Ecto neural progenitor cell (in vitro differentiated cells): ENCODE results near the gene GBGT1.

ENCODE experiments used
- DNase-seq: peaks from one replicate; pipeline ENCODE4 v3.0.0-alpha.2; 2018; ENCODE audit warnings: low spot score

The GBGT1 gene

GRCh38 chr9:133143639-133144141 is 20.0 kb downstream of the GBGT1 start:
- no peak for DNase-seq

DNA sequence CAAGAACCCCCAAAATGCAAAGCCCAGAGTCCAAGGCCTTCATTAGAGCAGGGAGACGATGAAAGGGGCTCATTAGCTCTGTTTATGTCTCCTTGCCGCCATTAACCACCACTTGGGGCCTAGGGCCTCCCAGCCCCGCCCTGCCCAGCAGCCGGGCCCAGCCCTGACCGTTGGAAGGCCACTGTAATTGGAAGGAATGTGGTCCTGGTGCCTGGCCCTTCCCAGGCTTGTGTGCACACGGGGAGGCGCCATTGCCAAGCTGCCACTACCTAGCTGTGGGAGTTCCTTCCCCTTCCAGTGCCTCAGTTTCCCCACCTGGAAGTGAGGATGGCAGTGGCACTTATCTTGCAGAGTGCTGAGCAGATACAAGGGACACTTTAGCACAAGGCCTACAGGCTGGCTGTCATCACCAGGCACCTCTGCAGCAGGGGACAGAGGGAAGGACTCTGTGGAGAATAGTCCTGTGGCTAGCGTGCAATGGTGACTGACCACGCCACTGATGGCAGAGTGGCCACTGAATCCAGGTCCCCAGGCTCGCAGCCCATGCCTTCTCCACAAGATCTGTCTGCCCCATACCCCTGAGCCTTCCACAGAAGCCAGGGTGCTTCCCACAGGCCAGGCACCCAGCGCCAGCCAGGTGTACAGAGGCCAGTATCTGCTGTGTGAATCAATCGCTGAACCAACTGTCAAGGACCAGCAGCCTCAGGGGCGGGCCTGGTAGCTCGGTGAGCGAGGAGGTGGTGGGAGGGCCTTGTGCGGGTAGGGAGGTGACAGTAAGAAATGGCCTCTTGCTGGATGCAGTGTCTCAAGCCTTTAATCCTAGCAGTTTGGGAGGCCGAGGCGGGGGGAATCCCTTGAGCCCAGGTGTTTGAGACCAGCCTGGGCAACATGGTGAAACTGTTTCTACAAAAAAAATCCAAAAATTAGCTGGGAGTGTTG is 20.8 kb downstream of the GBGT1 start:
- no peak for DNase-seq

- DNase-seq, result no peak
These were observed 21.7 kb downstream of the GBGT1 start for GRCh38 chr9:133141833-133142595.

GRCh38 chr9:133140606-133141005 is 23.1 kb downstream of the GBGT1 start:
- DNase-seq, result no peak

- DNase-seq, result no peak
These were observed 23.6 kb downstream of the GBGT1 start for GRCh38 chr9:133140174-133140505.

DNA sequence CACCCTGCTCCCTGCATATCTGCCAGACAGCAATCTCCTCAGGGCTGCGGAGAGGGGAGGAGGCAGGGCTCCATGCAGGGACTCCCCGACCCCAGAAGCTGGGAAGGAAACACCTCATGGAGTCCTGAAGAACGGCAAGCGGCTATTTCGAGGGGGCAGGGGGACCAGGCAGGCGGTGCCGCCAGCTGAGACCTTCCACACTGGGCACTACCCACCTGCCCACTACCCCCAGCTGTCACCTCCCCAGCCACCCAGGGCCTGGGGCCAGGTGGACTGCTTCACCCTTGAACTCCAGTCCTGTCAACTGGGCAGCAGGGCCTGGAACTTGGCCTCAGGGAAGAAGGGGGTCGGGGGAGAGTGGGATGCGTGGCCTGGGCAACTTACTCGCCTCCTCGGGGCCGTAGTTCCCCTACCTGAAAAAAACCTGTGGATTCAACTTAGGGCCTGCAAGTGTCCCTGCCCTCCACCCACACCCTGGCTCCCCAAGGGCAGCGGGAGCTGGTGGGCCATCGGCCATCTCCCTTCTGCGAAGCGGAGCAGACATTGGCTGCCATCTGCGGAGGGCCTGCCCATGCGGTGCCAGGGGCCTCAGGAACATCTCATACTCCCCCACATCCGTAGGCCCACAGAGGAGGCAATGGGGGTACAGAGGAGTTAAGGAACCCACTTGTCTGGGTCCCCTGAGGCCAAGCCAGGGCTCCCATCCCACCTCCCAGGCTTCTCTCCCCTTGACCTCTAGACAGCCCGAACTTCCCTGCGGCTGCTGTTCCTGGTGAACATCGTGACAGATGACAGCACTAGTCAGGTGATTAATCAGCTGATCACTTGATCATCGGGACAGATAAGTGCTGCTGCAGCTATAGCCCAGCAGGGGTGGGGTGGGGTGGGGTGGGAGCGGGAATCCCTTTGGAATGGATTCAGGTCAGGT is 24.2 kb downstream of the GBGT1 start:
- no peak for DNase-seq

- no peak for DNase-seq
These were observed 26.1 kb downstream of the GBGT1 start for GRCh38 chr9:133137451-133138231.

DNA sequence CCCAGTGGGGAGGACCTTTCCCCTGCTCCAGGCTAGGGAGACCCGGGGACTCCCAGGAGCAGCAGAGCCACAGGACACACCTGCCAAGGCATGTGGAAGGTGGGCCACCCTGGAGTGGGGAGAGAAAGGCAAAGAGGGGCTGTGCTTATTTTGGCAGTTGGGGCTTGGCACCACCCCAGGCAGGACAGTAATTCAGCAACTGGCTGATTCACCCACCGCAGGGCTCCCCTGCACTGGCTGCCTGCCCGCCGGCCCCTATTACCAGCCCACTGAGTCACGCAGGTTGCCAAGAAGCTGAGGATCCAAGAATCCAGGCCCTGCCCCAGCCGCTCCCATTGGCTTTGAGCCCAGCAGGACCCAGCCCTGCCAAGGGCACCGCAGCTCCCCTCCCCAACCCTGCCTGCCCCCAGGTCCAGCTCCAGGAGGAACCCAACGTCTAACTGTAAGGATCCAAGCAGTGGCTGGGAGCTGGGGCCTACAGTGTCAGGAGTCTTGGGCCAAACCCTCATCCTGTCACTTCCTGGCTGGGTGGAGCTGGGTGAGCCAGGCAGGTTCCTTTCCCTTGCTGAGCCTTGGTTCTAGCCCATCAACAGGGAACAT is 28.5 kb downstream of the GBGT1 start:
- no peak for DNase-seq

GRCh38 chr9:133134388-133135145 is 29.1 kb downstream of the GBGT1 start:
- DNase-seq, result no peak

GRCh38 chr9:133133681-133134387 is 29.9 kb downstream of the GBGT1 start:
- no peak for DNase-seq

GRCh38 chr9:133132174-133132573 is 31.5 kb downstream of the GBGT1 start:
- DNase-seq, result no peak

- DNase-seq, result no peak
These were observed 32.2 kb downstream of the GBGT1 start for GRCh38 chr9:133131506-133131905.

- DNase-seq, result no peak
These were observed 32.9 kb downstream of the GBGT1 start for GRCh38 chr9:133130685-133131244.

- DNase-seq, result no peak
These were observed 34.5 kb downstream of the GBGT1 start for GRCh38 chr9:133129001-133129795.

- DNase-seq, result no peak
These were observed 35.6 kb downstream of the GBGT1 start for GRCh38 chr9:133128152-133128551.

- DNase-seq, result no peak
These were observed 36.3 kb downstream of the GBGT1 start for GRCh38 chr9:133127340-133127981.

DNA sequence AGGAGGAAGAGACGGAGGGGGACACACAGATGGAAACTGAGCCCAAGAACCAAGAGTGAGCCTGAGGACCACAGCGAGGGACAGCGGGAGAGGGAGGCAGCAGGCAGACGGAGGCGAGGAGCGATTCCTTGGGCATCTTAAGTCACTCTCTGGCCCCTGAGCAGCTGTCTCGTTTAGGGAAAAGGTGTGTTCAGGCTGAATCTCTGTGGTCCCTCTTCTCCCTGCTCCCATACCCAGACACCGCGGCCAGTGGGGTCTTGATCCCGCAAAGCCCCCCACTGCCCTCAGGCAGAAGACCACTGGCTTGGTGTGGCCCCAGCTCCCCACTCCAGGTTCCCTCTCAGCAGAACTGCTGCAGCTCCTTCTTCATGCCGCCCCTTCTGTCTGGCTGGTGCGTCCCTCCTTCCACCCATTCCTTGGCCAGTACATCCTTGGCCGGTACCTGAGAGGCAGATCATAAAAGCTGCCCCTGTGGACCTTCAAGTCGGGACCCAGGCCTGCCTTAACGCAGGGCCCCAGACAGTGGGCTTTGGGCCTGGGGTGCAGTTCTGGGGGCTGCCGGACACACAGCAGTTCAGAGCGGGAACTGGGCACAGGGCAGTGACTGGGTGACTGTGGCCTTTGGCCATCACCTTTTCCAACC is 36.9 kb downstream of the GBGT1 start:
- no peak for DNase-seq
